SK-N-SH (cell line): ENCODE results near the gene SLC18A2. TPM values are rescaled to one million over a fixed set of nuclear protein-coding genes. Genes with fewer than 3 reads are reported as not detected.

ENCODE experiments used
- CTCF ChIA-PET: fragments of 300-600, 350-600 bp; formaldehyde crosslinking; extraction: SDS; loops from one replicate; lab custom pipeline; 2021; lab: Yijun Ruan, JAX
- POLR2A ChIA-PET: fragments of 350-600 bp; sonication (Branson Sonifier 250); formaldehyde crosslinking; extraction: SDS; loops from one replicate; lab custom pipeline; 2020; ENCODE audit warnings: antibody characterized with exemption, inconsistent platforms; lab: Yijun Ruan, JAX
- DNase-seq: peaks from one replicate; pipeline ENCODE4 v3.0.0; 2012
- H2AFZ ChIP-seq: fragments of 200-600 bp; sonication (generic); 2 replicates; pipeline ENCODE4 v1.8.1; 2016; ENCODE audit warnings: antibody characterized with exemption, mild to moderate bottlenecking, low read depth
- H3F3A ChIP-seq: fragments of 200-600 bp; sonication (generic); replicated peaks from 2 replicates; pipeline ENCODE3; 2016; ENCODE audit warnings: antibody characterized with exemption, mild to moderate bottlenecking; ENCODE audit not compliant: insufficient read depth
- H3K27ac ChIP-seq, 2 experiments: fragments of 200-500 bp in 1 of 2; fragments of 200-600 bp in 1 of 2; sonication (Bioruptor generic) in 1 of 2; sonication (generic), shearing (Covaris generic) in 1 of 2; 2 replicates each; pipeline versions ENCODE4 v1.5.1 to v1.6.1; 2014 to 2016; ENCODE audit warnings: low read depth in 2 of 2, inconsistent platforms in 1 of 2, low read length in 1 of 2, mild to moderate bottlenecking in 1 of 2, mixed read lengths in 1 of 2
- H3K27me3 ChIP-seq: fragments of 200-600 bp; sonication (generic), shearing (Covaris generic); 2 replicates; pipeline ENCODE4 v1.6.1; 2016; ENCODE audit warnings: mixed run types; ENCODE audit not compliant: insufficient read depth
- H3K36me3 ChIP-seq, 2 experiments: fragments of 200-500 bp in 1 of 2; fragments of 200-600 bp in 1 of 2; sonication (Bioruptor generic) in 1 of 2; sonication (generic) in 1 of 2; replicated peaks in 1 of 2; 2 replicates each; pipeline versions ENCODE3 to v1.5.1; 2014 to 2016; ENCODE audit warnings: low read length in 1 of 2, mild to moderate bottlenecking in 1 of 2; ENCODE audit not compliant: insufficient read depth in 2 of 2, control insufficient read depth in 1 of 2
- H3K4me1 ChIP-seq, 2 experiments: fragments of 200-500 bp in 1 of 2; fragments of 200-600 bp in 1 of 2; sonication (Bioruptor generic) in 1 of 2; sonication (generic), shearing (Covaris generic) in 1 of 2; 2 replicates each; pipeline versions ENCODE4 v1.5.1 to v1.6.1; 2014 to 2016; ENCODE audit warnings: low read depth in 1 of 2, low read length in 1 of 2, mixed run types in 1 of 2; ENCODE audit not compliant: insufficient read depth in 2 of 2, control insufficient read depth in 1 of 2
- H3K4me2 ChIP-seq: fragments of 200-600 bp; sonication (generic), shearing (Covaris generic); 2 replicates; pipeline ENCODE4 v1.6.1; 2017; ENCODE audit warnings: mixed run types
- H3K4me3 ChIP-seq, 2 experiments: fragments of 200-500 bp in 1 of 2; fragments of 200-600 bp in 1 of 2; sonication (Bioruptor generic) in 1 of 2; sonication (generic), shearing (Covaris generic) in 1 of 2; 2 replicates each; pipeline versions ENCODE4 v1.5.1 to v1.8.1; 2014 to 2016; ENCODE audit warnings: low read depth in 2 of 2, inconsistent platforms in 1 of 2, low read length in 1 of 2, mild to moderate bottlenecking in 1 of 2, mixed read lengths in 1 of 2, moderate library complexity in 1 of 2
- H3K79me2 ChIP-seq: fragments of 200-600 bp; sonication (generic); 2 replicates; pipeline ENCODE4 v1.8.1; 2017; ENCODE audit warnings: mild to moderate bottlenecking; ENCODE audit not compliant: insufficient read depth
- H3K9ac ChIP-seq: fragments of 200-600 bp; sonication (generic); 2 replicates; pipeline ENCODE4 v1.6.1; 2017; ENCODE audit warnings: mixed run types
- H3K9me2 ChIP-seq: fragments of 200-600 bp; sonication (generic); 2 replicates; pipeline ENCODE4 v1.6.1; 2017; ENCODE audit warnings: mixed run types
- H3K9me3 ChIP-seq: fragments of 200-600 bp; sonication (generic); 2 replicates; pipeline ENCODE4 v1.6.1; 2017; ENCODE audit warnings: mixed run types, mild to moderate bottlenecking, moderate library complexity
- H4K20me1 ChIP-seq: fragments of 200-600 bp; sonication (generic); 2 replicates; pipeline ENCODE4 v1.6.1; 2017; ENCODE audit warnings: mild to moderate bottlenecking, mixed run types; ENCODE audit not compliant: insufficient read depth
- CHD2 ChIP-seq: fragments of 150-350 bp; IDR thresholded peaks from 2 replicates; pipeline ENCODE4 v1.6.1; 2018; ENCODE audit warnings: low read length; ENCODE audit not compliant: partially characterized antibody
- CTCF ChIP-seq: fragments of 200-600 bp; sonication (generic); IDR thresholded peaks from 2 replicates; pipeline ENCODE4 v1.6.1; 2017; ENCODE audit warnings: antibody characterized with exemption, mild to moderate bottlenecking, moderate library complexity
- FOXJ3 ChIP-seq: sonication (generic); formaldehyde crosslinking; IDR thresholded peaks from 2 replicates; pipeline ENCODE4 v1.5.1; 2020; ENCODE audit warnings: mild to moderate bottlenecking, missing genetic modification reagents
- GABPA ChIP-seq: IDR thresholded peaks from 2 replicates; pipeline ENCODE4 v1.4.0; 2012; ENCODE audit warnings: low read depth, mild to moderate bottlenecking
- GATA2 ChIP-seq: sonication (generic); formaldehyde crosslinking; IDR thresholded peaks from 2 replicates; pipeline ENCODE4 v1.5.0; 2020; ENCODE audit warnings: mild to moderate bottlenecking, missing genetic modification reagents
- MXI1 ChIP-seq: IDR thresholded peaks from 2 replicates; pipeline ENCODE4 v1.6.1; 2012; ENCODE audit warnings: mild to moderate bottlenecking, low read depth, low read length, improper control_type of control experiment
- NFIC ChIP-seq: IDR thresholded peaks from 2 replicates; pipeline ENCODE4 v1.4.0; 2012; ENCODE audit warnings: borderline replicate concordance
- NRF1 ChIP-seq: IDR thresholded peaks from 2 replicates; pipeline ENCODE4 v1.6.1; 2012; ENCODE audit warnings: low read depth, mild to moderate bottlenecking, low read length
- RFX5 ChIP-seq: IDR thresholded peaks from 2 replicates; pipeline ENCODE4 v1.6.1; 2012; ENCODE audit warnings: mild to moderate bottlenecking, improper control_type of control experiment, low read length
- RXRA ChIP-seq: IDR thresholded peaks from 2 replicates; pipeline ENCODE4 v1.4.0; 2012; ENCODE audit warnings: low read depth, mild to moderate bottlenecking, borderline replicate concordance
- SIN3A ChIP-seq: IDR thresholded peaks from 2 replicates; pipeline ENCODE4 v1.6.1; 2012; ENCODE audit warnings: low read depth, mild to moderate bottlenecking, low read length, moderate library complexity, borderline replicate concordance
- TAF1 ChIP-seq: IDR thresholded peaks from 2 replicates; pipeline ENCODE4 v1.6.1; 2012; ENCODE audit warnings: low read depth, mild to moderate bottlenecking, low read length, moderate library complexity, borderline replicate concordance
- TEAD4 ChIP-seq: IDR thresholded peaks from 2 replicates; pipeline ENCODE4 v1.4.0; 2012; ENCODE audit warnings: mild to moderate bottlenecking, borderline replicate concordance; ENCODE audit not compliant: insufficient read depth
- YY1 ChIP-seq: IDR thresholded peaks from 2 replicates; pipeline ENCODE4 v1.4.0; 2012; ENCODE audit warnings: low read depth, mild to moderate bottlenecking
- WGBS: methylation state at CpG from one replicate; pipeline ENCODE4 v1.1.6; 2017; ENCODE audit warnings: low lambda C conversion rate; 5-methylcytosine and 5-hydroxymethylcytosine counted together
- polyA plus RNA-seq, 3 experiments: library from polyadenylated mRNA; depleted of rRNA; stranded (reverse); fragments of >200 nt; gene quantifications; 2 replicates each; pipeline ENCODE4 v1.2.3, GENCODE V29; 2012
- TF ChIP-seq, protein P1 (sequence below): IDR thresholded peaks from 2 replicates; pipeline ENCODE4 v1.6.1; 2012; ENCODE audit warnings: mild to moderate bottlenecking, low read depth, low read length, moderate library complexity

Gene SLC18A2
- polyA plus RNA-seq, 1 of the 3 experiments (the other 2 are of a cell fraction) = not detected

DNA sequence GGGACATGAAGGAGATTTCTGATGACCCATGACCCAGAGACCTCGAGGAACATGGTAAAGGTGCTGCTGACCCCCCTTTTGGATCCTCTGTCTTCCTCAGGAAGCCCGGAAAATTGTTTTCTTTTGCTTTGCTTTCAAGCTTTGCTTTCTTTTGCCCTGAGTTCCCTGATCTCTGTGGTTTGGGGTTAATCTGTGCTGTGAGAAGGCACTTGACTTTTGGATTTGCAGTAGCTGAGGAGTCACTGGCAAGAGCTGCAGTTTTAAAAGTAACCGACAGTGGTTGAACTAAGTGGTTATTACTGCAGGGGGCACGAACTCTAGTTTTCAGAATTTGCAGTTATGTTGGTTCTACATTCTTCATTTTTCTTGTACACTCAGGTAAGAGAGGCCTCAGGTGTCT is 81.3 kb downstream of the SLC18A2 start:
- no peak overlapping the region for H3K4me3 ChIP-seq
- ChIA-PET POLR2A (no interaction called here), CTCF (interaction anchor here (8.3 kb wide), 1 partner anchor 106 kb away, joined by 86 read pairs; no protein-coding TSS in a partner anchor)
- WGBS = 91% methylated on average over 4 of the region's 4 CpGs
- TF ChIP-seq NRF1 = no peak
- no peak for TF ChIP-seq MXI1
- TF ChIP-seq TEAD4 = no peak
- TF ChIP-seq GATA2 = no peak
- TF ChIP-seq RXRA = no peak
- no peak for TF ChIP-seq FOXJ3 (CRISPR knock-in tag)
- TF ChIP-seq GABPA = no peak
- TF ChIP-seq YY1 = no peak
- H3K9me2 ChIP-seq = no peaks in the 10 kb centered on the region
- no peak overlapping the region for H3K9ac ChIP-seq
- H4K20me1 ChIP-seq = peaks cover 16% of the 10 kb centered on the region; the same call in 1 of the 2 replicates
- H3K27me3 ChIP-seq = no peaks in the 10 kb centered on the region
- H2AFZ ChIP-seq = no peak overlapping the region
- no peak overlapping the region for H3K27ac ChIP-seq
- H3F3A ChIP-seq = peaks cover 5% of the 10 kb centered on the region
- peaks cover 6 to 8% of the 10 kb centered on the region in 2 experiments for H3K36me3 ChIP-seq
- H3K4me1 ChIP-seq = no peaks in the 10 kb centered on the region
- H3K4me2 ChIP-seq = no peak overlapping the region
- no peaks in the 10 kb centered on the region for H3K9me3 ChIP-seq
- peaks cover 17% of the 10 kb centered on the region; the same call in 1 of the 2 replicates for H3K79me2 ChIP-seq
- no peak for DNase-seq

DNA sequence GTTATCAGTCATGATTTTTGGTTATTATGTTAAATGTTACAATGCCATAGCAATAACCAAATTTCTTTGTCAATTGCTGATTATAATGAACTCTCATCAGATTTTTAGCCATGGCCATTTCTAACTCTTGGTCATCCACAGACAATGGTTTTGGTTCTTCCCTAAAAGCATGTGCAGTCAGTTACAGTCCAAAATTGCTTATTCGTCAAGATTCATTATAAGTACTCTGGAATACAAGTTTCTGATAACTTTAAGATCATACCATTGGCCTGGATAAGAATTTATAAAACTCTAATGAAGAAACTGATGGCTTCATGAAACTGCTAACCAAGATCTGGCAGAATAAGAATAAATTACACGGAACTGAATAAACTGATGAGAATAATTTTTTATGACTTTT is 83.5 kb downstream of the SLC18A2 start:
- Histone ChIP-seq H3K4me2 (no peak overlapping the region), H2AFZ (no peak overlapping the region), H3K79me2 (peaks cover 21% of the 10 kb centered on the region; the same call in 1 of the 2 replicates), H3K9me3 (no peaks in the 10 kb centered on the region), H3K27me3 (no peaks in the 10 kb centered on the region), H3K9ac (no peak overlapping the region), H3K4me1 (no peaks in the 10 kb centered on the region), H3K27ac (no peak overlapping the region), H3F3A (peaks cover 8% of the 10 kb centered on the region), H4K20me1 (peaks cover 16% of the 10 kb centered on the region; the same call in 1 of the 2 replicates), H3K9me2 (no peaks in the 10 kb centered on the region), H3K36me3 (peaks cover 0 to 4% of the 10 kb centered on the region in 2 experiments)
- 100% methylated on average over 2 of the region's 2 CpGs for WGBS
- CTCF ChIA-PET = interaction anchor here (0.6 to 8.3 kb wide), 3 partner anchors 37 to 145 kb away, joined by 3 to 86 read pairs (median 3); no protein-coding TSS in a partner anchor
- TF ChIP-seq FOXJ3 (CRISPR knock-in tag) = no peak
- no peak for TF ChIP-seq TAF1
- TF ChIP-seq RFX5 = no peak
- no peak for TF ChIP-seq CTCF
- TF ChIP-seq CHD2 = no peak
- no peak for TF ChIP-seq TEAD4
- no peak for TF ChIP-seq NFIC
- TF ChIP-seq, protein P1, sequence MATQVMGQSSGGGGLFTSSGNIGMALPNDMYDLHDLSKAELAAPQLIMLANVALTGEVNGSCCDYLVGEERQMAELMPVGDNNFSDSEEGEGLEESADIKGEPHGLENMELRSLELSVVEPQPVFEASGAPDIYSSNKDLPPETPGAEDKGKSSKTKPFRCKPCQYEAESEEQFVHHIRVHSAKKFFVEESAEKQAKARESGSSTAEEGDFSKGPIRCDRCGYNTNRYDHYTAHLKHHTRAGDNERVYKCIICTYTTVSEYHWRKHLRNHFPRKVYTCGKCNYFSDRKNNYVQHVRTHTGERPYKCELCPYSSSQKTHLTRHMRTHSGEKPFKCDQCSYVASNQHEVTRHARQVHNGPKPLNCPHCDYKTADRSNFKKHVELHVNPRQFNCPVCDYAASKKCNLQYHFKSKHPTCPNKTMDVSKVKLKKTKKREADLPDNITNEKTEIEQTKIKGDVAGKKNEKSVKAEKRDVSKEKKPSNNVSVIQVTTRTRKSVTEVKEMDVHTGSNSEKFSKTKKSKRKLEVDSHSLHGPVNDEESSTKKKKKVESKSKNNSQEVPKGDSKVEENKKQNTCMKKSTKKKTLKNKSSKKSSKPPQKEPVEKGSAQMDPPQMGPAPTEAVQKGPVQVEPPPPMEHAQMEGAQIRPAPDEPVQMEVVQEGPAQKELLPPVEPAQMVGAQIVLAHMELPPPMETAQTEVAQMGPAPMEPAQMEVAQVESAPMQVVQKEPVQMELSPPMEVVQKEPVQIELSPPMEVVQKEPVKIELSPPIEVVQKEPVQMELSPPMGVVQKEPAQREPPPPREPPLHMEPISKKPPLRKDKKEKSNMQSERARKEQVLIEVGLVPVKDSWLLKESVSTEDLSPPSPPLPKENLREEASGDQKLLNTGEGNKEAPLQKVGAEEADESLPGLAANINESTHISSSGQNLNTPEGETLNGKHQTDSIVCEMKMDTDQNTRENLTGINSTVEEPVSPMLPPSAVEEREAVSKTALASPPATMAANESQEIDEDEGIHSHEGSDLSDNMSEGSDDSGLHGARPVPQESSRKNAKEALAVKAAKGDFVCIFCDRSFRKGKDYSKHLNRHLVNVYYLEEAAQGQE = no peak
- TF ChIP-seq SIN3A = no peak
- TF ChIP-seq, all 33 proteins: peak for 0
- POLR2A ChIA-PET = no interaction called here
- no peak for DNase-seq
- no peak overlapping the region for H3K4me3 ChIP-seq
